ENCODE measurements around the gene TMEM201.

- TF ChIP-seq CTCF (IDR thresholded peaks at IDR 0.05; ENCODE audit: borderline replicate concordance, extremely low read depth, low read length, poor library complexity, severe bottlenecking) (no peak), EZH2 (IDR thresholded peaks at IDR 0.05; ENCODE audit: borderline replicate concordance, low read depth, low read length, severe bottlenecking) (no peak)
Measured at GRCh38 chr1:9657521-9658032, 68.9 kb downstream of the TMEM201 start.

Data from DND-41 (cell line).